ENCODE data around the gene RTKN.
"Not testable (repeated sequence)": the region's sequence is repeated elsewhere in the genome, so short reads cannot be mapped to it uniquely, and the experiment has no call there.

Gene RTKN

GRCh38 chr2:74447230-74447999 is 5.7 kb upstream of the RTKN start:
- H3K4me3 Mint-ChIP-seq = no peak overlapping the region
- no peak for TF ChIP-seq CTCF (IDR thresholded peaks at IDR 0.05)
- no peak for DNase-seq
- peaks cover 11% of the 10 kb centered on the region for H3K4me1 Mint-ChIP-seq
- H3K36me3 Mint-ChIP-seq (ENCODE audit: low read depth) = no peaks in the 10 kb centered on the region
- no peaks in the 10 kb centered on the region for H3K9me3 Mint-ChIP-seq
- H3K27me3 Mint-ChIP-seq (ENCODE audit: low read depth, poor library complexity) = peaks cover 46% of the 10 kb centered on the region
- no peak overlapping the region for H3K27ac Mint-ChIP-seq

- Mint-ChIP-seq H3K36me3 (ENCODE audit: low read depth) (no peaks in the 10 kb centered on the region), H3K27me3 (ENCODE audit: low read depth, poor library complexity) (peaks cover 29% of the 10 kb centered on the region), H3K9me3 (no peaks in the 10 kb centered on the region), H3K4me1 (peaks cover 22% of the 10 kb centered on the region), H3K4me3 (no peak overlapping the region), H3K27ac (no peak overlapping the region)
- TF ChIP-seq CTCF (IDR thresholded peaks at IDR 0.05) = no peak
- DNase-seq = no peak
These were observed 3.0 kb upstream of the RTKN start for GRCh38 chr2:74444498-74445318.

- not testable (repeated sequence) for H3K27ac Mint-ChIP-seq; H3K9me3 Mint-ChIP-seq; DNase-seq; H3K36me3 Mint-ChIP-seq (ENCODE audit: low read depth)
- Mint-ChIP-seq H3K4me3 (peak overlapping the region; percentile 93), H3K4me1 (peaks cover 43% of the 10 kb centered on the region), H3K27me3 (ENCODE audit: low read depth, poor library complexity) (peaks cover 16% of the 10 kb centered on the region)
These were observed 953 bp upstream of the RTKN start for GRCh38 chr2:74442483-74443297.

GRCh38 chr2:74441170-74441689 is 507 bp downstream of the RTKN start:
- DNase-seq = peak; percentile 43
- Mint-ChIP-seq H3K4me1 (peaks cover 54% of the 10 kb centered on the region), H3K36me3 (ENCODE audit: low read depth) (peaks cover 10% of the 10 kb centered on the region), H3K4me3 (peak overlapping the region; percentile 93), H3K9me3 (no peaks in the 10 kb centered on the region), H3K27me3 (ENCODE audit: low read depth, poor library complexity) (peaks cover 11% of the 10 kb centered on the region), H3K27ac (peak overlapping the region; percentile 95)
- TF ChIP-seq CTCF (IDR thresholded peaks at IDR 0.05) = no peak

- H3K4me3 Mint-ChIP-seq = peak overlapping the region; percentile 93
- peak; percentile 13 for TF ChIP-seq CTCF (IDR thresholded peaks at IDR 0.05)
- H3K9me3 Mint-ChIP-seq = no peaks in the 10 kb centered on the region
- H3K4me1 Mint-ChIP-seq = peaks cover 54% of the 10 kb centered on the region
- peaks cover 11% of the 10 kb centered on the region for H3K27me3 Mint-ChIP-seq (ENCODE audit: low read depth, poor library complexity)
- peak; percentile 91 for DNase-seq
- peaks cover 15% of the 10 kb centered on the region for H3K36me3 Mint-ChIP-seq (ENCODE audit: low read depth)
- peak overlapping the region; percentile 95 for H3K27ac Mint-ChIP-seq
These were observed 1.2 kb downstream of the RTKN start for GRCh38 chr2:74440378-74441169.
